ENCODE data around the gene CYTH4. TPM values are rescaled to one million over a fixed set of nuclear protein-coding genes. Genes with fewer than 3 reads are reported as not detected.

CYTH4 gene
- total RNA-seq, 1 experiment from 2014 or later = not detected

DNA sequence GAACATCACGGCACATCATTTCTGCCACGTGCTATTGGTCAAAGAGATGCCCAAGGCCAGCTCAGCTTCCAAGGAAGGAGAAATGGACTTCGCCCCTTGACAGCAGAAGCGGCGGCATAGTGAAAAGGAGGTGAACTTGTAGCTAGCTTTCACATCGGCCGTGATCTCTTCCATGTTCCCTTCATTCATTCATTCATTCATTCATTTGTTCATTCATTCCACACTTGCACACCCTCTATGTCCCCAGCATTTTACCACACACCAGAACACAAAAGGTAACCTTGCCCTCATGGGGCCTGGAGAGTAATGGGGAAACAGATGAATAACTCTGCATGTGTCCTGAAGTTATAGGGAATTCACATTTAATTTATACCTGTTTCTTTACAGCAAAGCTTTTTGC is 1.1 kb upstream of the CYTH4 start:
- no peak for TF ChIP-seq EZH2 (IDR thresholded peaks at IDR 0.05; ENCODE audit: low read depth)
- TF ChIP-seq, protein P1, sequence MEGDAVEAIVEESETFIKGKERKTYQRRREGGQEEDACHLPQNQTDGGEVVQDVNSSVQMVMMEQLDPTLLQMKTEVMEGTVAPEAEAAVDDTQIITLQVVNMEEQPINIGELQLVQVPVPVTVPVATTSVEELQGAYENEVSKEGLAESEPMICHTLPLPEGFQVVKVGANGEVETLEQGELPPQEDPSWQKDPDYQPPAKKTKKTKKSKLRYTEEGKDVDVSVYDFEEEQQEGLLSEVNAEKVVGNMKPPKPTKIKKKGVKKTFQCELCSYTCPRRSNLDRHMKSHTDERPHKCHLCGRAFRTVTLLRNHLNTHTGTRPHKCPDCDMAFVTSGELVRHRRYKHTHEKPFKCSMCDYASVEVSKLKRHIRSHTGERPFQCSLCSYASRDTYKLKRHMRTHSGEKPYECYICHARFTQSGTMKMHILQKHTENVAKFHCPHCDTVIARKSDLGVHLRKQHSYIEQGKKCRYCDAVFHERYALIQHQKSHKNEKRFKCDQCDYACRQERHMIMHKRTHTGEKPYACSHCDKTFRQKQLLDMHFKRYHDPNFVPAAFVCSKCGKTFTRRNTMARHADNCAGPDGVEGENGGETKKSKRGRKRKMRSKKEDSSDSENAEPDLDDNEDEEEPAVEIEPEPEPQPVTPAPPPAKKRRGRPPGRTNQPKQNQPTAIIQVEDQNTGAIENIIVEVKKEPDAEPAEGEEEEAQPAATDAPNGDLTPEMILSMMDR (conservative IDR thresholded peaks at IDR 0.05) = no peak
- H3K79me2 ChIP-seq (ENCODE audit: low read depth) = no peaks in the 10 kb centered on the region
- BruUV-seq (replicated peaks) = no TSS peak
- no peaks in the 10 kb centered on the region for H3K9me2 ChIP-seq (ENCODE audit: insufficient read depth)
- no peaks in the 10 kb centered on the region for H3K36me3 ChIP-seq (ENCODE audit: low read depth)
- peaks cover 6% of the 10 kb centered on the region; the same call in 1 of the 2 replicates for H3K4me1 ChIP-seq (replicated peaks; ENCODE audit: insufficient read depth)
- DNase-seq = no peak
- H3K27me3 ChIP-seq (ENCODE audit: insufficient read depth, low read depth) = peaks cover 19% of the 10 kb centered on the region
- no peak overlapping the region for H3K4me3 ChIP-seq
- ChIA-PET CTCF (no interaction called here), POLR2A (ENCODE audit: unreplicated experiment) (no interaction called here)
- H3F3A ChIP-seq (ENCODE audit: insufficient read depth, low read depth) = no peaks in the 10 kb centered on the region
- intact Hi-C loops (cut with micrococcal nuclease; ENCODE audit: unreplicated experiment) = no loop called here
- no peaks in the 10 kb centered on the region for H4K20me1 ChIP-seq (ENCODE audit: insufficient read depth)
- no peak overlapping the region for H2AFZ ChIP-seq
- H3K4me2 ChIP-seq = no peak overlapping the region
- H3K9me3 ChIP-seq (ENCODE audit: insufficient read depth, low read depth) = no peaks in the 10 kb centered on the region
- no peak overlapping the region for H3K27ac ChIP-seq

DNA sequence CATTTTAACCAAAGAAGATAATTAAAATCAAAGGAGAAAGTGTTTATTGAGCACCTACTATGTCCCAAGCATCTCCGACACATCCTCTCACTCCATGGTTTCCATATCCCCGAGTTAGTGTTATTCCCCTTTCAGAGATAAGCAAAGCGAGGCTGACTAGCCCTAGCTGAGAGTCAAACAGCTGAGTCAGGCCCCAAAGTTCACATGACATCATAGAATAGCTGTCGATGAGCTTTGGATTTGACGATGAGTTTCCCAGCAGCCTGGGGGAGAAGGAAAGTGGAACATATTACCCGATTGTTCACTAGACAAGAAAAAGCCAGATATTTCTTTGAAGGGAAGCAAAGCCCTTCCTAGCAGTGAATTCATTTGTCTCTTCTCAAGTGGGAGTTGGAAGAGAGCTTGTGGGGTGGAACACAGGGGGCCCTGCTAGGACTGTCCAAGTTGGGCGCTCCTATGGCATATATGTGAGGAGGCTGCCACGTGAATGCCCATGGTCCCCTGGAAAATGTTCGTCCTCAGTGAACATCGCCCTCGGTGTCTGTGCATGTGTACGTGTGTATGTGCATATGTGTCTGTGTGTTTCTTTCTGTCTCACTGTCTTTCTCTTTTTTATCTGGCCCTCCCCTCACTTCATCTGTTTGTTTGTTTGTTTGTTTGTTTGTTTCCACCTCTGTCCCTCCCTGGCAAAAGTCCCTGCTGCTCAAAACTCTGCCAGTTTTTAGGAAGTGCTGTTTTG is 493 bp upstream of the CYTH4 start:
- H4K20me1 ChIP-seq (ENCODE audit: insufficient read depth) = no peaks in the 10 kb centered on the region
- no peak overlapping the region for H3K4me3 ChIP-seq
- H3K27ac ChIP-seq = no peak overlapping the region
- no peak overlapping the region for H2AFZ ChIP-seq
- no TSS peak for BruUV-seq (replicated peaks)
- H3K9me3 ChIP-seq (ENCODE audit: insufficient read depth, low read depth) = no peaks in the 10 kb centered on the region
- H3K36me3 ChIP-seq (ENCODE audit: low read depth) = no peaks in the 10 kb centered on the region
- H3K9me2 ChIP-seq (ENCODE audit: insufficient read depth) = no peaks in the 10 kb centered on the region
- H3F3A ChIP-seq (ENCODE audit: insufficient read depth, low read depth) = no peaks in the 10 kb centered on the region
- CTCF ChIA-PET = no interaction called here
- peak overlapping the region; percentile 30; the same call in 1 of the 2 replicates for H3K4me2 ChIP-seq
- intact Hi-C loops (cut with micrococcal nuclease; ENCODE audit: unreplicated experiment) = no loop called here
- peaks cover 25% of the 10 kb centered on the region for H3K27me3 ChIP-seq (ENCODE audit: insufficient read depth, low read depth)
- H3K4me1 ChIP-seq (replicated peaks; ENCODE audit: insufficient read depth) = peaks cover 6% of the 10 kb centered on the region; the same call in 1 of the 2 replicates
- no peaks in the 10 kb centered on the region for H3K79me2 ChIP-seq (ENCODE audit: low read depth)
- no peak for DNase-seq
- TF ChIP-seq EZH2 (IDR thresholded peaks at IDR 0.05; ENCODE audit: low read depth) = no peak
- TF ChIP-seq, protein P1 (conservative IDR thresholded peaks at IDR 0.05) = no peak
- POLR2A ChIA-PET (ENCODE audit: unreplicated experiment) = no interaction called here

DNA sequence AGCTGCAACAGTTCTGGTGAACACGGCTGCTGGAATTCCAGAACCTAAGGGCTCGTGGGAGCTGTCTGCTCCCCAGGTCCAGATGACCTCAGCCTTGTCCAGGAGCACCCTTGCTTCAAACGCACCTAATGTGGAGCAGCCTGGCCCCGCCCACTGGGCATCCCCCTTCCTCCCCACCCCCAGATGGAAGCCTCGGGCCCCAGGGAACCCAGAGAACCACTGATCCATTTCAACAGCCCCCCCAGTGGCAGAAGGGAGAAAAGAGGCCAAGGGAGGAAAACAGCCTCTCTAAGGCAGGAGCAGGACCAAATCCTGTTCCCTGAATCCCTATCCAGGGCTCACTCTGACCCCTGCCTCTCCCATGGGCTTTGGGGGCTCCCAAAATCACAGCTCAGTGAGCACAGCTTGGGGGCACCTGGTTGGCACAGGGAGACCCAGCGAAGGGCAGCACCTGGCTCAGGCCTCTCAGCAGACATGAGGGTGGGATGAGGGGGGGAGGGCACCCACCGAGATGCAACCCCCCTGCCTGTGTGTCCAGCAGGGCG is 1.2 kb downstream of the CYTH4 start:
- BruUV-seq (replicated peaks) = no TSS peak
- H4K20me1 ChIP-seq (ENCODE audit: insufficient read depth) = no peaks in the 10 kb centered on the region
- no peak overlapping the region for H3K4me3 ChIP-seq
- H3K79me2 ChIP-seq (ENCODE audit: low read depth) = no peaks in the 10 kb centered on the region
- H3F3A ChIP-seq (ENCODE audit: insufficient read depth, low read depth) = no peaks in the 10 kb centered on the region
- intact Hi-C loops (cut with micrococcal nuclease; ENCODE audit: unreplicated experiment) = no loop called here
- no peak overlapping the region for H3K4me2 ChIP-seq
- no peaks in the 10 kb centered on the region for H3K36me3 ChIP-seq (ENCODE audit: low read depth)
- POLR2A ChIA-PET (ENCODE audit: unreplicated experiment) = no interaction called here
- H2AFZ ChIP-seq = no peak overlapping the region
- no peak for DNase-seq
- CTCF ChIA-PET = no interaction called here
- no peak overlapping the region for H3K27ac ChIP-seq
- TF ChIP-seq EZH2 (IDR thresholded peaks at IDR 0.05; ENCODE audit: low read depth) = no peak
- TF ChIP-seq, protein P1 (conservative IDR thresholded peaks at IDR 0.05) = no peak
- H3K9me3 ChIP-seq (ENCODE audit: insufficient read depth, low read depth) = no peaks in the 10 kb centered on the region
- peaks cover 28% of the 10 kb centered on the region for H3K27me3 ChIP-seq (ENCODE audit: insufficient read depth, low read depth)
- H3K9me2 ChIP-seq (ENCODE audit: insufficient read depth) = no peaks in the 10 kb centered on the region
- peaks cover 6% of the 10 kb centered on the region; the same call in 1 of the 2 replicates for H3K4me1 ChIP-seq (replicated peaks; ENCODE audit: insufficient read depth)
